ENCODE results near the gene SYCN. TPM values are rescaled to one million over a fixed set of nuclear protein-coding genes. Genes with fewer than 3 reads are reported as not detected.
"Not testable (repeated sequence)": the region's sequence is repeated elsewhere in the genome, so short reads cannot be mapped to it uniquely, and the experiment has no call there.

The SYCN gene
- total RNA-seq, 1 donor from 2014 or later, result not detected

DNA sequence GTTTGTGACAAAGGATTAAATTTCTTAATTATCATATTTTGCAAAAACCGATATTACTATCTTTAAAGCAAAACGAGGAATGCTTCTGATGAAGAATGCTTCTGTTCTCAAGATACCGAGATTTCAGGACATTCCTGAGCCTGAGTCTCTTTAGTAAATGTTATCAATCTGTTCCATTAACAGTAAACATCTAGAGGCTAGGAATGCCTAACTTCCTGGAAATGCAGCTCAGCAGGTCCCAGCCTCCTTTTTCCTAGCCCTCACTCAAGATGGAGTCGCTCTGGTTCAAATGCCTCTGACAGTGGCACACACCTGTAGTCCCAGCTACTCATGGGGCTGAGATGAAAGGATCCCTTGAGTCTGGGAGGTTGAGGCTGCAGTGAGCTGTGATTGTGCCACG, 47.0 kb upstream of the SYCN start:
- TF ChIP-seq, protein P1, sequence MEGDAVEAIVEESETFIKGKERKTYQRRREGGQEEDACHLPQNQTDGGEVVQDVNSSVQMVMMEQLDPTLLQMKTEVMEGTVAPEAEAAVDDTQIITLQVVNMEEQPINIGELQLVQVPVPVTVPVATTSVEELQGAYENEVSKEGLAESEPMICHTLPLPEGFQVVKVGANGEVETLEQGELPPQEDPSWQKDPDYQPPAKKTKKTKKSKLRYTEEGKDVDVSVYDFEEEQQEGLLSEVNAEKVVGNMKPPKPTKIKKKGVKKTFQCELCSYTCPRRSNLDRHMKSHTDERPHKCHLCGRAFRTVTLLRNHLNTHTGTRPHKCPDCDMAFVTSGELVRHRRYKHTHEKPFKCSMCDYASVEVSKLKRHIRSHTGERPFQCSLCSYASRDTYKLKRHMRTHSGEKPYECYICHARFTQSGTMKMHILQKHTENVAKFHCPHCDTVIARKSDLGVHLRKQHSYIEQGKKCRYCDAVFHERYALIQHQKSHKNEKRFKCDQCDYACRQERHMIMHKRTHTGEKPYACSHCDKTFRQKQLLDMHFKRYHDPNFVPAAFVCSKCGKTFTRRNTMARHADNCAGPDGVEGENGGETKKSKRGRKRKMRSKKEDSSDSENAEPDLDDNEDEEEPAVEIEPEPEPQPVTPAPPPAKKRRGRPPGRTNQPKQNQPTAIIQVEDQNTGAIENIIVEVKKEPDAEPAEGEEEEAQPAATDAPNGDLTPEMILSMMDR (IDR thresholded peaks at IDR 0.05; ENCODE audit: partially characterized antibody, unreplicated experiment), result no peak
- Mint-ChIP-seq H3K27ac (ENCODE audit: unreplicated experiment) (no peak overlapping the region), H3K9me3 (ENCODE audit: unreplicated experiment) (peaks cover 2% of the 10 kb centered on the region), H3K4me1 (ENCODE audit: low read depth, unreplicated experiment) (no peaks in the 10 kb centered on the region), H3K27me3 (ENCODE audit: unreplicated experiment) (peaks cover 6% of the 10 kb centered on the region), H3K4me3 (ENCODE audit: unreplicated experiment) (no peak overlapping the region), H3K36me3 (ENCODE audit: unreplicated experiment) (no peaks in the 10 kb centered on the region)
- no peak for DNase-seq

DNA sequence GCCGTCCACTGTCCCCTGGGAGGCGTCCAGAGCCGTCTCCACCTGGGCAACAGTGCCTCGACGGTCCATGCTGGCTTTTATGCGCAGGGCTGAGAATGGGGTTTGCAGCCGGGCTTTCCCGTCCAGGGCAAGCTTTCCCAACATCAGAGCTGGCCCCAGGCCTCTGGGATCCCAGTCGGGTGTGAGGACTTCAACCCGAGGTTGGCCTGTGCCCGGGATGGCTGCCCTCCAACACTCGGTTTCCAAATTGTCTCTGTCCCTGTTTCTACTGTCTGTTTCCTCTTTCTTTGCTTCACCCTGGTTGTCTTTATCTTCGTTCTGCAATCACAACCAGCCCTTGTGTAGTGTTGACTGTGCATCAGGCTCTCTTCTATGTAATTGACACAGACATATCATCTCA, 44.7 kb upstream of the SYCN start, which contains the start of gene IFNL4:
Gene IFNL4 (minus strand): TSS at position 51 of the 400 bp plus-strand sequence.
- H3K9me3 Mint-ChIP-seq (ENCODE audit: unreplicated experiment), result peaks cover under 1% of the 10 kb centered on the region
- no peak within 1 kb of the TSS for H3K4me3 Mint-ChIP-seq (ENCODE audit: unreplicated experiment)
- H3K4me1 Mint-ChIP-seq (ENCODE audit: low read depth, unreplicated experiment), result no peaks in the 10 kb centered on the region
- no peak within 1 kb of the TSS for H3K27ac Mint-ChIP-seq (ENCODE audit: unreplicated experiment)
- no peaks in the 10 kb centered on the region for H3K36me3 Mint-ChIP-seq (ENCODE audit: unreplicated experiment)
- TF ChIP-seq, protein P1 (IDR thresholded peaks at IDR 0.05; ENCODE audit: partially characterized antibody, unreplicated experiment), result no peak
- no peak for DNase-seq
- peaks cover 6% of the 10 kb centered on the region for H3K27me3 Mint-ChIP-seq (ENCODE audit: unreplicated experiment)

DNA sequence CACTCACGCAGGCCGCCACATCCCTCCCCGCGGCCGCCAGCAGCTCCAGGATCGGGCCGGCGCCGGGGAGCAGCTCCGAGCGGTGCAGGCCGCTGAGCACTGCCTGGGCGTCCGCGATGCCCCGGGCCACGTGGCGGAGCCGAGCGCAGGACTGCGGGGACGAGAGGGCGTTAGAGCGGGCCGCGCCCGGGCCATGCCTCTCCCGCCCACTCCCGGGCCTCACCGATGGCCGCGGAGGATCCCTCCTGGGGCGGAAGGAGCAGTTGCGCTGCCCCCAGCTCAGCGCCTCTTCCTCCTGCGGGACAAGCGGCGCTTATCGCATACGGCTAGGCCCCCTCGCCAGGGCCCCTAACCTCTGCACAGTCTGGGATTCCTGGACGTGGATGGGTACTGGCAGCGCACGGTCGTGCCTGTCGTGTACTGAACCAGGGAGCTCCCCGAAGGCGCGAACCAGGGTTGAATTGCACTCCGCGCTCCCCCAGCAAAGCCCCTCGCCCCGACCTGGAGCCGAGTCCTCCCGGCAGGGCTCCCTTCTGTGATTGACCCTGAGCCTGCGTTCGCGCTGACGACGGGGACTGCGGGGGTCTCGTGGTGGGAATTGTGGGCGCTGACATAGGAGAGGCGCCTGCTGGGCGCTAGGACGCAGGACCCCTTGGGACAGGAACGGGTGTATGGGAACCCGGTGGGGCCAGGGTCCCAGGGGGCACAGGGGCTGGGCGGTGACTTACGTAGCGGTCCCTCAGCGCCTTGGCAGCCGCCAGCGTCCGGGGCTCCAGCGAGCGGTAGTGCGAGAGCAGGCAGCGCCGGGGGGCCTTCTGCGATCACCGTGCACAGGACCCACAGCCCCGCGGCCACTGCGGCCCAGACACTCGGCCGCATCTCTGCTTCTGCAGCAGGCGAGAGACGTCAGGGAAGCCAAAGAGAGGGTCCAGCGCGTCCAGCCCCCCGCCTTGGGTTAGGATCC, 43.9 kb upstream of the SYCN start:
- Mint-ChIP-seq H3K4me3 (ENCODE audit: unreplicated experiment) (no peak overlapping the region), H3K27me3 (ENCODE audit: unreplicated experiment) (peaks cover 6% of the 10 kb centered on the region)

DNA sequence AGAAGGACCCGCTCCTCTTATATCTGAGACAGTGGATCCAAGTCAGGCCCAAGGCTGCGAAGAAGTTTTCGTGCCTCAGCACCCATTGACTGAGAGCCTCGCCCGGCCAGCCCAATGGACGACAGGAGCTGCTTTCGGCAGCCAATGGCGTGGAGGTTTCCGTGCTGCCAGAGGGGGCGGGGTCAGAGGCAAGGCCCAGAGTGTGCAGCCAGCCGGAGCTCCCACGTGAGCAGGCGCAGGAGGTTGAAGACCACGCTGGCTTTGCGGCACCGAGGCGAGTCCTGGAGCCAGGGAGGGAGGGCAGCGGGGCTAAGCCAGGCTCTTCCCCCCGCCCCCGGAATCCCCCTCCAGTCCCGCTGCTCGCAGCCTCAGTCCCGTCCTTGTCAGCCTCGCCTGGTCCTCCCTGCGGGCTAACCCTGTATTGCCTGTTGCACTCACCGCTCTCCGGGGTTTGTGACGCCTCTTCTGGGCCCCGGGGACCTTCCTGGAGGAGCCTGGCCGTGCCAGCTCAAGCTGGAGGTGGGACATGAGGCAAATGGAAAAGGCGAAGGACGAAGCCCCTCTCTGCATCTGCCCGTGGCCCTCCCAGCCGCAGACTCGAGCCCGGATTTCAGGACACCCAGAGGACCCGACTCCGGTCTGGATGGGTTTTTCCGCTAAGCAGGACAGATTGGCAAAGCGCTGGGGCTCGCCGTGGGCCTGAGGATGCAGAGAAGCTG, 43.0 kb upstream of the SYCN start:
- Mint-ChIP-seq H3K27ac (ENCODE audit: unreplicated experiment) (no peak overlapping the region), H3K36me3 (ENCODE audit: unreplicated experiment) (no peaks in the 10 kb centered on the region), H3K4me3 (ENCODE audit: unreplicated experiment) (peak overlapping the region; percentile 32), H3K9me3 (ENCODE audit: unreplicated experiment) (no peaks in the 10 kb centered on the region), H3K27me3 (ENCODE audit: unreplicated experiment) (peaks cover 6% of the 10 kb centered on the region), H3K4me1 (ENCODE audit: low read depth, unreplicated experiment) (no peaks in the 10 kb centered on the region)
- peak; percentile 68 for DNase-seq
- TF ChIP-seq, protein P1 (IDR thresholded peaks at IDR 0.05; ENCODE audit: partially characterized antibody, unreplicated experiment), result no peak

More for the DNA sequence above, 43.9 kb upstream of the SYCN start:
- no peak overlapping the region for H3K27ac Mint-ChIP-seq (ENCODE audit: unreplicated experiment)
- no peaks in the 10 kb centered on the region for H3K36me3 Mint-ChIP-seq (ENCODE audit: unreplicated experiment)
- H3K4me1 Mint-ChIP-seq (ENCODE audit: low read depth, unreplicated experiment), result no peaks in the 10 kb centered on the region
- TF ChIP-seq, protein P1 (IDR thresholded peaks at IDR 0.05; ENCODE audit: partially characterized antibody, unreplicated experiment), result no peak
- no peaks in the 10 kb centered on the region for H3K9me3 Mint-ChIP-seq (ENCODE audit: unreplicated experiment)
- peak; percentile 51 for DNase-seq

DNA sequence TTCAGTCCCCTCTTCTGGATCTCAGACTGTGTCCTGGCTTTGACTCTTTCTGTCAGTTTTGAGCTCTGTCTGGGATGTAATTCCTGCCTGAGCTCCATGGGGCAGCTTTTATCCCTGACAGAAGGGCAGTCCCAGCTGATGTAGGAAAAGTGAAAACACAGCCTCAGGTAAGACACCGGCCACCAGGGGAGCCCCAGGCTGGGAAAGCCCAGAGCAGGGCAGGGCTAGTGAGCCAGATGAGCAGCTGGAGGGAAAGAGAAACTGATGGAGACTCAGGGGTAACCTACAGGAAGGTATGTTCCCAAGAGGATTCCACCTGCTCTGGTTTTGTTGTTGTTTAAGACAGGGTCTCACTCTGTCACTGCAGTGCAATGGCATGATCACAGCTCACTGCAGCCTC, 41.1 kb upstream of the SYCN start:
- H3K27ac Mint-ChIP-seq (ENCODE audit: unreplicated experiment); H3K4me1 Mint-ChIP-seq (ENCODE audit: low read depth, unreplicated experiment); H3K9me3 Mint-ChIP-seq (ENCODE audit: unreplicated experiment); H3K4me3 Mint-ChIP-seq (ENCODE audit: unreplicated experiment); H3K36me3 Mint-ChIP-seq (ENCODE audit: unreplicated experiment); DNase-seq; H3K27me3 Mint-ChIP-seq (ENCODE audit: unreplicated experiment): not testable (repeated sequence)

DNA sequence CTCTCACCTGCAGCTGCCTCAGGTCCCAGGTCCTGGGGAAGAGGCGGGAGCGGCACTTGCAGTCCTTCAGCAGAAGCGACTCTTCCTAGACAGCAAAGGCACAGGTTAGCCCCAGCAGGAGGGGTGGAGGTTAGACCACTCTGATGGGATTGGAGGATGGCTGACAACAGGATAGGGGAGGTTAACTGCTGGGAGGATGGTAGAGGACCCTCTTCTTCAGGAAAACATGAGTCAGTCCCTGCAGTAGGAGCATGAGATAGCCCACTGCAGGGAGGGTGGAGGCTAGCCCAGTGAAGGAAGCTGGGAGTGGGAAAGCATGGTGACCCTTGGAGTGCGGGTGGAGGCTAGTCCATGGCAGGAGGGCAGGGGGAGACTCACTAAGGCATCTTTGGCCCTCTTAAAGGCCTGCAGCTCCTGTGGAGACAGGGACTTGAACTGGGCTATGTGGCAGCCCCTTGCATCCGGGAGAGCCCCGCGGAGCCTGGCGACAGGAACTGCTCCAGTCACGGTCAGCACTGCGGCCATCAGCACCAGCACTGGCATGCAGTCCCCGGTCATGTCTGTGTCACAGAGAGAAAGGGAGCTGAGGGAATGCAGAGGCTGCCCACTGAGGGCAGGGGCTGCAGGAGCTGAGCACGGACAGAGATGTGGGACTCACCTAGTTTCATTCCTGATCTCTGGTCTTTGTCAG, 40.5 kb upstream of the SYCN start, which contains the start of gene IFNL3:
Gene IFNL3 (minus strand): TSS at position 597 of the 691 bp plus-strand sequence. CDS start 39 bp downstream, at position 558.
- H3K4me3 Mint-ChIP-seq (ENCODE audit: unreplicated experiment); DNase-seq; H3K27me3 Mint-ChIP-seq (ENCODE audit: unreplicated experiment): not testable (repeated sequence)

DNA sequence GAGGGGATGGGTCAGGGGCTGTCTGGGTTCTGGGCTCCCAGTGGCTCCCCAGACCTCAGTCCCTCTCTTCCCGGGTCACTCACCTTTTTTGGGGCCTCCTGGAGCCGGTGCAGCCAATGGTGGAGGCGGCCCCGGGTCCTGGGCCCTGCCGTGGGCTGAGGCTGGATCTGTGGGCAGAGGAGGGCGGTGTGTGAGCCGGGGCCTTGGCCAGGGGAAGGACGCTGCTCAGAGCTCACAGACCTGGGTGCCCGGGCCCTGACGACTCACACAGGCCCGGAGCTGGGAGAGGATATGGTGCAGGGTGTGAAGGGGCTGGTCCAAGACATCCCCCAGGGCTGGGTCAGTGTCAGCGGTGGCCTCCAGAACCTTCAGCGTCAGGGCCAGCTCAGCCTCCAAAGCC, 39.7 kb upstream of the SYCN start:
- not testable (repeated sequence) for DNase-seq; H3K27me3 Mint-ChIP-seq (ENCODE audit: unreplicated experiment); H3K36me3 Mint-ChIP-seq (ENCODE audit: unreplicated experiment); H3K4me3 Mint-ChIP-seq (ENCODE audit: unreplicated experiment); H3K27ac Mint-ChIP-seq (ENCODE audit: unreplicated experiment); H3K4me1 Mint-ChIP-seq (ENCODE audit: low read depth, unreplicated experiment); H3K9me3 Mint-ChIP-seq (ENCODE audit: unreplicated experiment)

More for the DNA sequence above, 40.5 kb upstream of the SYCN start, which contains the start of gene IFNL3:
- not testable (repeated sequence) for H3K27ac Mint-ChIP-seq (ENCODE audit: unreplicated experiment); H3K4me1 Mint-ChIP-seq (ENCODE audit: low read depth, unreplicated experiment); H3K9me3 Mint-ChIP-seq (ENCODE audit: unreplicated experiment); H3K36me3 Mint-ChIP-seq (ENCODE audit: unreplicated experiment)
